Measurements from ENCODE around the gene SERINC2. TPM values are rescaled to one million over a fixed set of nuclear protein-coding genes. Genes with fewer than 3 reads are reported as not detected.

SERINC2 gene
- total and polyA plus RNA-seq, 2 of the 8 experiments (the other 6 are each of a cell fraction or from before 2014, with no cell fraction given), result 31.4 to 60.0 TPM

GRCh38 chr1:31398246-31398645 lies 14.8 kb upstream of the SERINC2 start (continued):
- TF ChIP-seq, protein P1, sequence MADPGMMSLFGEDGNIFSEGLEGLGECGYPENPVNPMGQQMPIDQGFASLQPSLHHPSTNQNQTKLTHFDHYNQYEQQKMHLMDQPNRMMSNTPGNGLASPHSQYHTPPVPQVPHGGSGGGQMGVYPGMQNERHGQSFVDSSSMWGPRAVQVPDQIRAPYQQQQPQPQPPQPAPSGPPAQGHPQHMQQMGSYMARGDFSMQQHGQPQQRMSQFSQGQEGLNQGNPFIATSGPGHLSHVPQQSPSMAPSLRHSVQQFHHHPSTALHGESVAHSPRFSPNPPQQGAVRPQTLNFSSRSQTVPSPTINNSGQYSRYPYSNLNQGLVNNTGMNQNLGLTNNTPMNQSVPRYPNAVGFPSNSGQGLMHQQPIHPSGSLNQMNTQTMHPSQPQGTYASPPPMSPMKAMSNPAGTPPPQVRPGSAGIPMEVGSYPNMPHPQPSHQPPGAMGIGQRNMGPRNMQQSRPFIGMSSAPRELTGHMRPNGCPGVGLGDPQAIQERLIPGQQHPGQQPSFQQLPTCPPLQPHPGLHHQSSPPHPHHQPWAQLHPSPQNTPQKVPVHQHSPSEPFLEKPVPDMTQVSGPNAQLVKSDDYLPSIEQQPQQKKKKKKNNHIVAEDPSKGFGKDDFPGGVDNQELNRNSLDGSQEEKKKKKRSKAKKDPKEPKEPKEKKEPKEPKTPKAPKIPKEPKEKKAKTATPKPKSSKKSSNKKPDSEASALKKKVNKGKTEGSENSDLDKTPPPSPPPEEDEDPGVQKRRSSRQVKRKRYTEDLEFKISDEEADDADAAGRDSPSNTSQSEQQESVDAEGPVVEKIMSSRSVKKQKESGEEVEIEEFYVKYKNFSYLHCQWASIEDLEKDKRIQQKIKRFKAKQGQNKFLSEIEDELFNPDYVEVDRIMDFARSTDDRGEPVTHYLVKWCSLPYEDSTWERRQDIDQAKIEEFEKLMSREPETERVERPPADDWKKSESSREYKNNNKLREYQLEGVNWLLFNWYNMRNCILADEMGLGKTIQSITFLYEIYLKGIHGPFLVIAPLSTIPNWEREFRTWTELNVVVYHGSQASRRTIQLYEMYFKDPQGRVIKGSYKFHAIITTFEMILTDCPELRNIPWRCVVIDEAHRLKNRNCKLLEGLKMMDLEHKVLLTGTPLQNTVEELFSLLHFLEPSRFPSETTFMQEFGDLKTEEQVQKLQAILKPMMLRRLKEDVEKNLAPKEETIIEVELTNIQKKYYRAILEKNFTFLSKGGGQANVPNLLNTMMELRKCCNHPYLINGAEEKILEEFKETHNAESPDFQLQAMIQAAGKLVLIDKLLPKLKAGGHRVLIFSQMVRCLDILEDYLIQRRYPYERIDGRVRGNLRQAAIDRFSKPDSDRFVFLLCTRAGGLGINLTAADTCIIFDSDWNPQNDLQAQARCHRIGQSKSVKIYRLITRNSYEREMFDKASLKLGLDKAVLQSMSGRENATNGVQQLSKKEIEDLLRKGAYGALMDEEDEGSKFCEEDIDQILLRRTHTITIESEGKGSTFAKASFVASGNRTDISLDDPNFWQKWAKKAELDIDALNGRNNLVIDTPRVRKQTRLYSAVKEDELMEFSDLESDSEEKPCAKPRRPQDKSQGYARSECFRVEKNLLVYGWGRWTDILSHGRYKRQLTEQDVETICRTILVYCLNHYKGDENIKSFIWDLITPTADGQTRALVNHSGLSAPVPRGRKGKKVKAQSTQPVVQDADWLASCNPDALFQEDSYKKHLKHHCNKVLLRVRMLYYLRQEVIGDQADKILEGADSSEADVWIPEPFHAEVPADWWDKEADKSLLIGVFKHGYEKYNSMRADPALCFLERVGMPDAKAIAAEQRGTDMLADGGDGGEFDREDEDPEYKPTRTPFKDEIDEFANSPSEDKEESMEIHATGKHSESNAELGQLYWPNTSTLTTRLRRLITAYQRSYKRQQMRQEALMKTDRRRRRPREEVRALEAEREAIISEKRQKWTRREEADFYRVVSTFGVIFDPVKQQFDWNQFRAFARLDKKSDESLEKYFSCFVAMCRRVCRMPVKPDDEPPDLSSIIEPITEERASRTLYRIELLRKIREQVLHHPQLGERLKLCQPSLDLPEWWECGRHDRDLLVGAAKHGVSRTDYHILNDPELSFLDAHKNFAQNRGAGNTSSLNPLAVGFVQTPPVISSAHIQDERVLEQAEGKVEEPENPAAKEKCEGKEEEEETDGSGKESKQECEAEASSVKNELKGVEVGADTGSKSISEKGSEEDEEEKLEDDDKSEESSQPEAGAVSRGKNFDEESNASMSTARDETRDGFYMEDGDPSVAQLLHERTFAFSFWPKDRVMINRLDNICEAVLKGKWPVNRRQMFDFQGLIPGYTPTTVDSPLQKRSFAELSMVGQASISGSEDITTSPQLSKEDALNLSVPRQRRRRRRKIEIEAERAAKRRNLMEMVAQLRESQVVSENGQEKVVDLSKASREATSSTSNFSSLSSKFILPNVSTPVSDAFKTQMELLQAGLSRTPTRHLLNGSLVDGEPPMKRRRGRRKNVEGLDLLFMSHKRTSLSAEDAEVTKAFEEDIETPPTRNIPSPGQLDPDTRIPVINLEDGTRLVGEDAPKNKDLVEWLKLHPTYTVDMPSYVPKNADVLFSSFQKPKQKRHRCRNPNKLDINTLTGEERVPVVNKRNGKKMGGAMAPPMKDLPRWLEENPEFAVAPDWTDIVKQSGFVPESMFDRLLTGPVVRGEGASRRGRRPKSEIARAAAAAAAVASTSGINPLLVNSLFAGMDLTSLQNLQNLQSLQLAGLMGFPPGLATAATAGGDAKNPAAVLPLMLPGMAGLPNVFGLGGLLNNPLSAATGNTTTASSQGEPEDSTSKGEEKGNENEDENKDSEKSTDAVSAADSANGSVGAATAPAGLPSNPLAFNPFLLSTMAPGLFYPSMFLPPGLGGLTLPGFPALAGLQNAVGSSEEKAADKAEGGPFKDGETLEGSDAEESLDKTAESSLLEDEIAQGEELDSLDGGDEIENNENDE (IDR thresholded peaks at IDR 0.05; ENCODE audit: insufficient replicate concordance, low read length), result no peak
- TF ChIP-seq JUND (IDR thresholded peaks at IDR 0.05; ENCODE audit: low read length), result no peak
- TF ChIP-seq SP1 (IDR thresholded peaks at IDR 0.05; ENCODE audit: low read depth, low read length), result no peak
- no peak for TF ChIP-seq POLR2AphosphoS5 (IDR thresholded peaks at IDR 0.05; ENCODE audit: low read depth, low read length)
- TF ChIP-seq KDM1A (IDR thresholded peaks at IDR 0.05; ENCODE audit: borderline replicate concordance, low read length), result no peak
- TF ChIP-seq NRF1 (IDR thresholded peaks at IDR 0.05; ENCODE audit: low read depth, low read length), result no peak
- TF ChIP-seq FOSL1 (IDR thresholded peaks at IDR 0.05; ENCODE audit: insufficient read depth, low read depth, low read length), result no peak
- no peak for TF ChIP-seq TEAD4 (IDR thresholded peaks at IDR 0.05; ENCODE audit: low read depth, low read length)
- no peak for TF ChIP-seq RBBP5 (IDR thresholded peaks at IDR 0.05; ENCODE audit: borderline replicate concordance, low read depth, low read length)
- TF ChIP-seq EZH2 (IDR thresholded peaks at IDR 0.05; ENCODE audit: low read depth, low read length, severe bottlenecking), result no peak
- TF ChIP-seq RAD21 (IDR thresholded peaks at IDR 0.05 in 1 of 2, conservative IDR thresholded peaks at IDR 0.05 in 1 of 2; ENCODE audit: low read depth in 2 of 2, low read length in 2 of 2), result no peak
- no peak for TF ChIP-seq SP4 (IDR thresholded peaks at IDR 0.05; ENCODE audit: low read length)
- no peak for TF ChIP-seq CHD2 (IDR thresholded peaks at IDR 0.05; ENCODE audit: low read length)
